Caco-2 (cell line): ENCODE measurements around the gene PCAT7. TPM values are rescaled to one million over a fixed set of nuclear protein-coding genes. Genes with fewer than 3 reads are reported as not detected.
"Not testable (repeated sequence)": the region's sequence is repeated elsewhere in the genome, so short reads cannot be mapped to it uniquely, and the experiment has no call there.

Experiments used
- BruUV-seq: library from RNA; stranded (reverse); fragments of 400-500 nt; replicated peaks from 2 replicates; lab custom pipeline; 2021; lab: Mats Ljungman, UMichigan
- CTCF ChIA-PET: fragments of 300-600 bp; sonication (Branson Sonifier 250); formaldehyde crosslinking; loops from one replicate; lab custom pipeline; 2022; ENCODE audit warnings: antibody characterized with exemption; lab: Charles Lee
- POLR2A ChIA-PET: fragments of 300-600 bp; sonication (Branson Sonifier 250); formaldehyde crosslinking; loops from one replicate; lab custom pipeline; 2022; ENCODE audit warnings: antibody characterized with exemption; lab: Charles Lee
- DNase-seq, 2 experiments: peaks; one replicate each; pipeline versions ENCODE4 v3.0.0 to v3.0.0-alpha.2; 2020 to 2022
- H3K27me3 ChIP-seq: replicated peaks from 2 replicates; pipeline ENCODE4 v1.6.0; 2011; ENCODE audit warnings: low read length; ENCODE audit not compliant: control insufficient read depth, insufficient read depth
- H3K36me3 ChIP-seq: 2 replicates; pipeline ENCODE4 v1.5.1; 2011; ENCODE audit warnings: low read length; ENCODE audit not compliant: control insufficient read depth, insufficient read depth
- H3K4me1 ChIP-seq: fragments of 250-450 bp; sonication (Bioruptor Pico); 2 replicates; pipeline ENCODE4 v1.5.1; 2020; ENCODE audit warnings: mild to moderate bottlenecking
- H3K4me3 ChIP-seq: 2 replicates; pipeline ENCODE4 v1.5.1; 2011; ENCODE audit warnings: low read depth, mild to moderate bottlenecking, control low read depth, low read length
- H3K9me3 ChIP-seq: fragments of 250-450 bp; sonication (Bioruptor Pico); 2 replicates; pipeline ENCODE4 v1.5.1; 2020; ENCODE audit warnings: mild to moderate bottlenecking, moderate library complexity
- H3K27ac Mint-ChIP-seq: one replicate; pipeline ENCODE4 v1.8.0; 2022; ENCODE audit warnings: mixed read lengths; ENCODE audit not compliant: unreplicated experiment
- H3K27me3 Mint-ChIP-seq: one replicate; pipeline ENCODE4 v1.8.0; 2022; ENCODE audit warnings: mixed read lengths; ENCODE audit not compliant: insufficient read depth, unreplicated experiment
- H3K36me3 Mint-ChIP-seq: one replicate; pipeline ENCODE4 v1.8.0; 2022; ENCODE audit warnings: mild to moderate bottlenecking, mixed read lengths; ENCODE audit not compliant: insufficient read depth, unreplicated experiment
- H3K4me1 Mint-ChIP-seq: one replicate; pipeline ENCODE4 v1.8.0; 2022; ENCODE audit warnings: low read depth, mixed read lengths; ENCODE audit not compliant: unreplicated experiment
- H3K4me3 Mint-ChIP-seq: one replicate; pipeline ENCODE4 v1.8.0; 2022; ENCODE audit warnings: mild to moderate bottlenecking, moderate library complexity, mixed read lengths; ENCODE audit not compliant: unreplicated experiment
- H3K9me3 Mint-ChIP-seq: one replicate; pipeline ENCODE4 v1.8.0; 2022; ENCODE audit warnings: mixed read lengths; ENCODE audit not compliant: unreplicated experiment
- intact Hi-C: fragments of 100-400 bp; cut with micrococcal nuclease; formaldehyde crosslinking; loops from one replicate; pipeline ENCODE4 v1.10.0; 2022; ENCODE audit not compliant: unreplicated experiment
- total RNA-seq: library from RNA; stranded (reverse); gene quantifications from 2 replicates; pipeline ENCODE4 v1.2.3, GENCODE V29; 2022
- TF ChIP-seq, protein P1 (sequence below), 2 experiments: fragments of 200-600 bp in 1 of 2; IDR thresholded peaks; 1 replicate in 1 of 2; 2 replicates in 1 of 2; pipeline versions ENCODE4 v1.5.1 to v1.8.0; 2011 to 2022; ENCODE audit warnings: antibody characterized with exemption in 1 of 2, control low read depth in 1 of 2, inconsistent platforms in 1 of 2, low read depth in 1 of 2, low read length in 1 of 2, mild to moderate bottlenecking in 1 of 2, moderate library complexity in 1 of 2; ENCODE audit not compliant: insufficient read depth in 1 of 2, severe bottlenecking in 1 of 2, unreplicated experiment in 1 of 2

PCAT7 gene
- total RNA-seq, 1 experiment from 2014 or later = 10.4 TPM

GRCh38 chr9:94591876-94592275 lies 37.0 kb downstream of the PCAT7 start:
- no peaks in the 10 kb centered on the region for H3K9me3 ChIP-seq
- CTCF ChIA-PET = no interaction called here
- POLR2A ChIA-PET = no interaction called here

DNA sequence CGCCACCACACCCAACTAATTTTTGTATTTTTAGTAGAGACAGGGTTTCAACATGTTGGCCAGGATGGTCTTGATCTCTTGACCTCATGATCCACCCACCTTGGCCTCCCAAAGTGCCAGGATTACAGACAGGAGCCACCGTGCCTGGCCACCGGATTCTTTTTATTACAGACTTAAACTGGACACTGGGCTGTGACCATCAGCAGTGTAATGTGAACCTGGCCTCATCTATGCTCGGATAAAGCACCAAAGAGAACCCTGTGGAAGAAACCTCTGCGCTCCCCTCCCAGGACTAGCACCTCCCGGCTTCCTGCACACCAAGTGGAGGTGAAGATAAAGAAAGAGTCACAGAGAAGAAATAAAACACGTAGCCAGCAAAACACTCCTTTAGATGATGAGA lies 37.8 kb downstream of the PCAT7 start:
- H3K4me3 ChIP-seq, intact Hi-C loops, H3K36me3 Mint-ChIP-seq, H3K27me3 Mint-ChIP-seq, H3K4me1 ChIP-seq, CTCF ChIA-PET, H3K9me3 Mint-ChIP-seq, H3K27ac Mint-ChIP-seq, H3K9me3 ChIP-seq, H3K27me3 ChIP-seq, DNase-seq, POLR2A ChIA-PET, H3K36me3 ChIP-seq, H3K4me1 Mint-ChIP-seq, BruUV-seq, H3K4me3 Mint-ChIP-seq: not testable (repeated sequence)

More at GRCh38 chr9:94591876-94592275, 37.0 kb downstream of the PCAT7 start:
- no peaks in the 10 kb centered on the region for H3K36me3 ChIP-seq
- no peaks in the 10 kb centered on the region for H3K4me1 Mint-ChIP-seq
- no peak overlapping the region for H3K4me3 ChIP-seq
- no peak overlapping the region for H3K4me3 Mint-ChIP-seq
- no peaks in the 10 kb centered on the region for H3K4me1 ChIP-seq
- no peak for DNase-seq
- no TSS peak for BruUV-seq
- no peaks in the 10 kb centered on the region for H3K36me3 Mint-ChIP-seq
- intact Hi-C loops = no loop called here
- TF ChIP-seq, protein P1, sequence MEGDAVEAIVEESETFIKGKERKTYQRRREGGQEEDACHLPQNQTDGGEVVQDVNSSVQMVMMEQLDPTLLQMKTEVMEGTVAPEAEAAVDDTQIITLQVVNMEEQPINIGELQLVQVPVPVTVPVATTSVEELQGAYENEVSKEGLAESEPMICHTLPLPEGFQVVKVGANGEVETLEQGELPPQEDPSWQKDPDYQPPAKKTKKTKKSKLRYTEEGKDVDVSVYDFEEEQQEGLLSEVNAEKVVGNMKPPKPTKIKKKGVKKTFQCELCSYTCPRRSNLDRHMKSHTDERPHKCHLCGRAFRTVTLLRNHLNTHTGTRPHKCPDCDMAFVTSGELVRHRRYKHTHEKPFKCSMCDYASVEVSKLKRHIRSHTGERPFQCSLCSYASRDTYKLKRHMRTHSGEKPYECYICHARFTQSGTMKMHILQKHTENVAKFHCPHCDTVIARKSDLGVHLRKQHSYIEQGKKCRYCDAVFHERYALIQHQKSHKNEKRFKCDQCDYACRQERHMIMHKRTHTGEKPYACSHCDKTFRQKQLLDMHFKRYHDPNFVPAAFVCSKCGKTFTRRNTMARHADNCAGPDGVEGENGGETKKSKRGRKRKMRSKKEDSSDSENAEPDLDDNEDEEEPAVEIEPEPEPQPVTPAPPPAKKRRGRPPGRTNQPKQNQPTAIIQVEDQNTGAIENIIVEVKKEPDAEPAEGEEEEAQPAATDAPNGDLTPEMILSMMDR (IDR thresholded peaks at IDR 0.05; ENCODE audit: insufficient read depth in 1 of 2, low read depth in 1 of 2, low read length in 1 of 2, severe bottlenecking in 1 of 2, unreplicated experiment in 1 of 2) = no peak
- H3K27me3 Mint-ChIP-seq = peaks cover 2% of the 10 kb centered on the region
- no peak overlapping the region for H3K27ac Mint-ChIP-seq
- H3K9me3 Mint-ChIP-seq = no peaks in the 10 kb centered on the region
- no peaks in the 10 kb centered on the region for H3K27me3 ChIP-seq

DNA sequence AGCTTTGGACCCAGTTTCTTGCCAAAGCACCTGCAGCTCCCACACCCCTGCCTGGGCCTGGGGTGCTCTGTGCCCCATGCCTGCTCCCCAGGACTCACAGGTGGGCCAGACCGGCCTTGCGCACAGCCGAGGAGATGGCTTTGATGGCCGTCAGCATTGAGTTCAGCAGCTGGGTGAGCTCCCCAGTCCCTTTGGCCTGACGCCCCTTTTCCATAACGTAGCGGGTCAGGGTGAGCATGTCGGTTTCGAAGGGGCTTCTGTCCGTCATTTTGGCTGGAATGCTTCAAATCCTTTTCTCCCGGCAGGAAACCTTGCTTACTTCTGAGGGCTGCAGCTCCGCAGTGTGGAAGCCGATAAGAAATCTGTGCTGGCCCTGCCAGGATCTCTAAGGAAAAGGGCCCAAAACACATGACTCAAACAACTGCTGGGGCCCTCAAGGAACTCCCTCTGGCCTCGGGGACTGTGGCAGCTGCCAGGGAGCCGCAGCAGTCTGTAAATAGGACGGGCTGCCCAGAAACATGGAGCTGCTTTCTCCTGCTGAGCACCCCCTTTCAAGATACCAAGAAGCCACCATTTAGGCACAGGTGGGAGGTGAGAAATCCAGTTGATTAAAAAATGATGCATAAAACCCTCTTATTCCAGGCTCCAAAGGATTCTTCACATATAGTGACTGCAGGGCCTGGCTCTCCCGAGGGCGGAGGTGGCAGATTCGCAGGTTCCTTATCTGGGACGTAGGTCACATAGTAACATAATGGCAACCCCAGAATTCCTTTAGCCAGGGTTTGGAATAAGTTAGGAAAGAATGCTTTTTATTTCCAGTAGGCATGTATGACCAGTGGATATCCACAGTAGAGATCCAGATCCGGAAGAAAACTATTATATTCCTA lies 38.8 kb downstream of the PCAT7 start, which contains the start of gene FBP2:
FBP2 (minus strand) TSS at position 366 of the 887 bp plus-strand sequence; CDS start at position 268, 98 bp downstream.
- no peak within 1 kb of the TSS for H3K27ac Mint-ChIP-seq
- DNase-seq = no peak
- H3K36me3 ChIP-seq = no peaks in the 10 kb centered on the region
- H3K36me3 Mint-ChIP-seq = no peaks in the 10 kb centered on the region
- H3K4me1 ChIP-seq = no peaks in the 10 kb centered on the region
- ChIA-PET POLR2A (no interaction called here), CTCF (interaction anchor here (0.6 kb wide), 1 partner anchor 15 kb away, joined by 3 read pairs; no protein-coding TSS in a partner anchor)
- no peaks in the 10 kb centered on the region for H3K9me3 ChIP-seq
- no peaks in the 10 kb centered on the region for H3K9me3 Mint-ChIP-seq
- peaks cover 2% of the 10 kb centered on the region for H3K27me3 Mint-ChIP-seq
- TF ChIP-seq, protein P1 (IDR thresholded peaks at IDR 0.05; ENCODE audit: insufficient read depth in 1 of 2, low read depth in 1 of 2, low read length in 1 of 2, severe bottlenecking in 1 of 2, unreplicated experiment in 1 of 2) = no peak
- BruUV-seq = no TSS peak
- no peak within 1 kb of the TSS for H3K4me3 ChIP-seq
- H3K4me3 Mint-ChIP-seq = no peak within 1 kb of the TSS
- H3K4me1 Mint-ChIP-seq = no peaks in the 10 kb centered on the region
- intact Hi-C loops = no loop called here
- no peaks in the 10 kb centered on the region for H3K27me3 ChIP-seq
